GM19372 (cell line): ENCODE measurements around the gene FARP1.
"Not testable (repeated sequence)": the region's sequence is repeated elsewhere in the genome, so short reads cannot be mapped to it uniquely, and the experiment has no call there.

Experiments
- ATAC-seq: cut with Tn5 transposase; IDR thresholded peaks from one replicate; pipeline ENCODE4 v1.9.1; 2021; ENCODE audit warnings: mild to moderate bottlenecking, low read depth, moderate library complexity; ENCODE audit not compliant: unreplicated experiment

The FARP1 gene

DNA sequence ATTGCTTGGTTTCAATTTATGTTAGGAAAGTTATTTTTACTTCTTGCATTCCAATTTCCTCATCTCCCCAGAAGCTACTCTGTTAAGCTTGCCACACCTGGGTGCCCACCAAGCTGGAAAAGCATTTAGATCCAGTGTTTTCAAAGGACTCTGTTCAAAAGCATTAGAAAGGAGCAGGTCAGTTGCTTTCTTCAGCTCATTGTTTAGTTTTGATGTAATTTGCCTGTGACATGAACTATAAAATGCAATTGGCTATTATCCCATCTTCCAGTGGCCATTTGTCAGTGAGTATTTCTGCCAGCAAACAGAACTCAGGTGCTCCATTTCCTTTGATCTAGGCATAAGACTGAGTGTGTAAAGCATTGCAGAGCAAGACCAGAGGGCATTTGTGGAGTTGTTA is 80.8 kb downstream of the FARP1 start:
- ATAC-seq, result no peak

DNA sequence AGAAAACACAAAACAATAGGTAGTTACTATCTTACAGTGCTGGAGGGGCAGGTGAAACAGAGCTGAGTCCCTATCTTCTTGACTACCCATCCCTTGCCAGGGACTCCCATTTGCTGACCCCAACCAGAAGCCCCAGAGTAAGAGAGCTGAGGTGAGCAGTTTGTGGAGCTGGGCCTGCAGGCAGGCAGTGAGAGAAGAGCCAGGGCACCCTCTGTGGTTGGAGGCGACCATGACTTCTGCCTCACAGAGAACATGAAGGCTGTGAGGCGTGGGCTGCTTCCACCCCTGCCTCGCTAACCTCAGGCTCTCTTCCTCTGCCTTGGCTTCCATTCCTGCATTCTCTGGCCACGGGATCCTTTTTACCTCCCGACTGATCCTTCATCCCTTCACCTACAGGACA is 81.7 kb downstream of the FARP1 start:
- ATAC-seq, result no peak

DNA sequence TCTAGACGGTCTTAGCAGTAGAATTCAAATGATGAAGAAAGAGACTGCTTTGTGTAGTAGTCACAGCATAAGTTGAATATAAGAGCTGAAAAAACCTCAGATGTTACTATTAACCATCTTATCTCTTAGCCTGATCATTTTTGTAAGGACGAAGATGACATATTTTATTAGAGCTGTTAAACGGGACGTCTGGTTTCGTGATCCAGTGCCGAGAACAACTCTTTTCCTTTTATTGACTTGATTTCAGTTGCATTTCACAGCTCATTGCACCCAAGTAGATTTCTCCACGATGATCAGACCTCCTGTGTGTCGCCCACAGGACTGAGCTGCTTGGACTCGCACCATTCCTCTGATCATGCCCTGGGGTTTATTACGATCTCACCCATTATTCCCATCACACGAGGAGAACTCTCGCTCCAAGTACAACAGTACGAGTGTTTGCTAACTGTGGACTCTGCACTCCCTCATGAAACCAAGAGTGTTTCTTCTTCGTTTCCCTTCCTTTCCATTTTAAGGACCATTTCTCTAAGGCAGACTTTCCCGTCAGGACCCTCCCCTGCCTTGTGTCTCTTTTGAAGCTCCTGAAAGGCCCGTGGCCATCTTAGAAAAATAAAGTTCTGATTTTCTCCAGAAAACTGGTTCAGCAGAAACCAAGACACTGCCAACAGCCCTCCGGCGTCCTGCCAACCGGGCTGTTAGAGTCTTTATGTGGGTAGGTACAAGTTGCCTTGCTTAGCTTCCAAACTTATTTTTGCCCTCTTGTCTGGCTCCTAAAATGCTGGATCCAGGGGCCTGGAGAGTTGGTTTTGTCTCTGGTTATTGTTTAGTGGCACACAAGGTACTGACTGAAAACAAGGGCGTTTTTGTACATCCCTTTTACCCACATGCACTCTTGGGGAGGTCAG is 82.4 kb downstream of the FARP1 start:
- ATAC-seq, result no peak

DNA sequence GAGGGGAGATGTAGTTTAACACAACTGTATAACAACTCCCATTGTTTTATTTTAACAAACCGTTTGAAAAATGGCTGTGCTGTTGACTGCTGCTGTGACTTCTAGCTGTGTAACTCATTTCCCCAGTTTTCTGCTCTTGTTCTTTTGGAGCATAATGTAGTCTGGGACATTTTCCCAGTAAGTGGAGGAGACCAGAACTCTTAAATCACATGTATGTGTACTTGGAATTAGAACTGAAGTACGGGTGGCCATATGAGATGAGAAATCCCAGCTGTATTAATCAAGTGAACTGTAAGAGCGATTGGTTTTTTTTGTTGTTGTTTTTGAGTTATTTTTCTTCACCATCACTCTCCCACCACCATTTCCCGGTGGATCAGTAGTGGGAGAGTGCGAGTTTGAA is 83.6 kb downstream of the FARP1 start:
- ATAC-seq, result no peak

DNA sequence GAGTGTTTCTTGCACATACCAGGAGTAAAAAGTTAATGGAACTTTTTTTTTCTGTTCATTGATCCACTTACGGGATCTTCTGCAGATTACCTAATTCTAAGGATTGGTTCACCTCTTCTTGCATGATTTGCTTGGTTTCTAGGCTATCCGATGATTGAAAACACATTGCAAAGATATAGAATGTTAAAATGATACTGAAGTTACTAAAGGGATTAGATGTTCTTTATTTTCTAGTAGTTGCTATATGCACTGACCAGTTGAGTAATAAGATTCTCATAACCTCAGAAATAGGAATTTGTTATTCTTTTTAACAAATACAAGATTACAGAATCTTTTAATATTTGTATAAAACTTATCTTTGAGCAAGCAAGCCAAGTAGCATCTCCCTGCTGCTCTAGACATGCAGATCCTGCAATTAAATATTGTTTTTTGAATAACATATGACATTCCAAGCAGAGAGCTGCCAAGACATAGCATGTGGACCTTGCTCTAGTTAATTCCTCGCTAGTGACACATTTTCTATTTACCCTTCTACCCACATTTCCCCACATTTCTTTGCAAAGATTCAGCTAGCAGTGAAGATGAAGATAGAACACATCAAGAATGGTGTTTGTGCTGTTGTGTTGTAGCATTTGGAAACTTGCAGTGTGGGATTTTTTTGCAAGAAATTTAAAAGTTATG is 85.9 kb downstream of the FARP1 start:
- no peak for ATAC-seq

DNA sequence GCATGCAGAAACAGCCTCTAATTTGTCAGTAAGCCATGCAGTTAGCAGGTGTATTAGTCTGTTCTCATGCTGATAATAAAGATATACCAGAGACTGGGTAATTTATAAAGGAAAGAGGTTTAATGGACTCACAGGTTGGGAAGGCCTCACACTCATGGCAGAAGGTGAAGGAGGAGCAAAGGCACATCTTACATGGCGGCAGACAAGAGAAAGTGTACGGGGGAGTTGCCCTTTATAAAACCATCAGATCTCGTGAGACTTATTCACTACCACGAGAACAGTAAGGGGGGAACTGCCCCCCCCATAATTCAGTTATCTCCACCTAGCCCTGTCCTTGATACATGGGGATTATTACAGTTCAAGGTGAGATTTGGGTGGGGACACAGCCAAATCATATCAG is 87.9 kb downstream of the FARP1 start:
- not testable (repeated sequence) for ATAC-seq

DNA sequence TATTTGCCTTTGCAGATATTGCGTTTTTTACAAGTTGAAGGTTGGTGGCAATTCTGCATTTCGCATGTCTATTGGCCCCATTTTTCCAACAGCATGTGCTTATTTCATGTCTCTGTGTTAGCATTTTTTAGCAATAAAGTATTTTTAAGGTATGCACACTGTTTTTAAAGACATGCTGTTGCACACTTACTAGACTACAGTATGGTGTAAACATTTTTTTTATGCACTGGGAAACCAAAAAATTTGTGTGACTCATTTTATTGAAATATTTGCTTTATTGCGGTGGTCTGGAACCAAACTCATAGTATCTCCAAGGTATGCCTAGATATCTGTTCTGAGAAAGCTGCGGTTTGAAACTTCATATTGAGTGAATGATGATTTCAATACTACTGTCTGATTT is 89.6 kb downstream of the FARP1 start:
- ATAC-seq, result no peak

DNA sequence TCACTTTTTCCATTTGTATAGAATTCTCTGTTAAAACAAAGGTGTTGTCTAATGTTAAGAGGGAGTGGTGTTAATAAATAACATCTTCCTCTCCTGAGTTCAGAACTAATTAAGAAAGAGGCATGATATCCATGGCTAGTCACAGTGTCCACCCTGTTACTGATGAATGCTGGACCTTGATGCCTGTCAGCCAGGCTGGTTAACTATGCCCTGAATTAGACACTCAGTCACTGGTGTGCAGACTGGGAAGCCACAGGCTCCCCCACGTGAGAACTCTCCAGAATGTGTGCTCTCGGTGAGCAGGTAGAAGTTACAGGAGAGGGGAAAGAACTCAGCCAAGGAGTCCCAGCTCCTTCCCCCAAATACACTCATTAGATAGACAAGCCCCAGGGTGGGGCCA is 90.2 kb downstream of the FARP1 start:
- ATAC-seq, result no peak

DNA sequence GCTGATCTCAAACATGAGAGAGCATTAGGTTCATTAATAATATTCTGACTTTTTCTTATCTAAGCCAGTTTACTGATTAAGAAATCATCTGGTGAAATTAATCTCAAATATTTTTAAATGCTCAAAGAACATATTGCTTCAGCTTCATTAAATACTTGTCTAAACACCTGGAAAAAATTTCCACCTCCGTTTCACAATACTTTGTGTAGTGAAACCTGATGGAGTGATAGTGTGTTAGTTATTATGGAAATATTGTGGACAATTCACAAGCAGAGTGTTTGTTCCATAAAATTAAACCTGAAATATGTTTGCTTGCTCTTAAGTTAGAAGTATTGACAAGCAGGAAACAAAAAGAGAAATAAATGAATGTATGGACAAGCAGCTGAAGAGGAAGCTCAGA is 91.5 kb downstream of the FARP1 start:
- no peak for ATAC-seq

DNA sequence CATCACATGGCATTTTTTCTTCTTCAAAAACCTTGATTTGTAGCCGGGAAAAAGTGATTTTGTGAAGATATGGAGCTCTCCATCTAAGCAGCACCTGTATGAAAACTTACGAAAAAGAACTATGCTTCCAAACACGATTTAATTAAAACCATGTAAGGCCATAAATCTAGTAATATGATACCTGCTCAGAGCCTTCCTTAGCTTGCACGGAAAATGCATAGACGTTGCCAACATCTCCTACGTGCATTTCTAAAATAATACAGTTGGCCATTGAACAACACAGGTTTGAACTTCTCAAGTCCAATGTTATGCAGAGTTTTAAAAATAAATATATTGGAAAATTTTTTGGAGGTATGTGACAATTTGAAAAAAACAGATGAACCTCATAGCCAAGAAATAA is 93.3 kb downstream of the FARP1 start:
- no peak for ATAC-seq

DNA sequence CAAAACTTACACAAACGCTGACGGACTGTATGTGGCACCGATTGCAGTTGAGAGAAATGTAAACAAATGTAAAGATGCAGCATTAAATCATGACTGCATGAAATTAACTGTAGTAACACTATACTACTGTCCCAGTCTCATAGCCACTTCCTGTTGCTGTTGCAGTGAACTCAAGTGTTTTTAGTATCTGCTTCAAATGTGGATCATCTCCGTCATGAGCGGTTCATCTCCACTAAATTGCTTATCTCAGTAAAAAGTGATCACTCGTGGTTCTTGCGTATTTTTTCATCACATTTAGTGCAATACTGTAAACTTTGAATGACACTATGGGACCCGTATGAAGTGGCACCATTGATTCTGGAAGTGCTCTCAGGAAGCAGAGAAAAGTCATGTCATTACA is 94.4 kb downstream of the FARP1 start:
- no peak for ATAC-seq

DNA sequence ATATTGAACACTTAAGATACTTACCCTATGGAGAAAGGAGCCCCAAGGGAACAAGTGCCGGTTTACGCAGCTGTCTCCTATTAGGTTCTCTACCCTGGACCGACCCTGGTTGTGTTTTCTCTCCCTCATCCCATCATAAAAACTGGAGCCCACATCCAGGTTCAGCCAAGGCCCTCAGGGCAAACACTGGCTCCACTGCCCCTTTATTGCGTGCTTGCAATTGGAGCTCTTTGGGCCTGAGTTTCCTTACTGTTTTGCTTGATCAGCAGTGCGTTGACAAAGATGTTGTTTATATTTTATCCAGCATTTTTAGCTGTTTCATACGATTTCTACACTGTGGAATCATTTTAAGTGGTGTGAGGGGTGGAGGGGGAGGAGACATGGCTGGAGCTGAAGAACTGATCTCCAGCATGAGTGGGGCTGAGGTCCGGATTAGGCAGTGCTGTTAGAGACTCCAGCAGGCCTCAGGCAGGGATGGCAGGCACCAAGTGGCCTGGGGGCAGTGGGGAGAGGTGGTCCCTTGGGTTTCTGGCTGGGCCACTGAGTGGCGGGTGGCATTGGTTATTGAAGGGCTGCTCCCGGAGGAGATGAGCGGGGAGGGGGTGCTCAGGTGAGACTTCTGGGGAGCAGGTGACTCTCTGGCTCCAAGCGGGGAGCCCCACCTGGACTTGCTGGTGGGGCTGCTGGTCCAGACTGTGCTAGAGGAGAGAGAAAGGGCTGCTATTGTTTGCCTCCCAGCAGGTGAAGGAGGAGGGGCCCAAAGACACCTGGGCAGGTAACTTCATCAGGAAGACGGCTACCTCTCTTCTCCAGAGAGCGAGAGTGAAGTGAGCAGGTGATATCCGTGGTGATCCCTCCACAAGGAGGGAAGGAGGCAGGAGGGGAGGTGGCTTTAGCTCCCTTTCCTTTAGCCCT is 96.5 kb downstream of the FARP1 start:
- no peak for ATAC-seq

DNA sequence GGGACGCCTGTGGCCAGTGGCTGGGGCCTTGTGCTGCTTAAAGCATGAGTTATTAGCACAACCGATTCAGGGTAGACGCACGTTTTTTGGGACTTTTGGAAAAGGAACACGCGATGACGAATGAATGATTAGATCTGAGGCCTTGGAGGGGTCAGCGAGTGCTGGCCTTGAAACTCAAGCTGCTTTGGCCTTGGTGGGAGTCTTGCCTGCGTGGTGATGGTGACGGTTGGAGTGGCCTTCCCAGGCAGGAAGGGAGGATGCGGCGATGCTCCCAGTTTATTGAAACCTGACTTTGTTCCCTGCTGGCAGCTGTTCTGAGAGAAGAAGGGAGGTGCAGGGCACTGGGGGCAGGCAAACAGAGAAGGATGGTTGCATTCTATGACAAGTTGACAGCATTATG is 97.2 kb downstream of the FARP1 start:
- no peak for ATAC-seq

DNA sequence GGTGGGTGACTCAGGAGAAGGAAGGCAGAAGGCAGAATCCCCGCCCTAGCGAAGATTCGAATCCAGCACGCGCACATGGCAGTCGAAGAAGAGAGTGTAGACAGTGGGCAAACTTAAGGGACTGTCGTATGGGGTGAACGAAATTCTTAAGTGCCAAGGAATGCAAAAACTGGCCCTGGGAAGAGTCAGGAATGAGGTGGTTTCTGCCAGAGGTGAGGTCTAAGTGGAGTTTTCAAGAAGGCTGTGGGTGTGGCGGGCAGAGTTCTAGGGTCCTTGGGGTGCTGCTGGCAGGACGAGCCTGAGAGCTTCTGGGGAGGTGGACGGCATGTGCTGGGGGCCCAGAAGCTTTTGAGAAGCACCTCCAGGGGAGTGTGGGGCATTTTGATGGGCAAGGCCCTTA is 98.1 kb downstream of the FARP1 start:
- no peak for ATAC-seq

DNA sequence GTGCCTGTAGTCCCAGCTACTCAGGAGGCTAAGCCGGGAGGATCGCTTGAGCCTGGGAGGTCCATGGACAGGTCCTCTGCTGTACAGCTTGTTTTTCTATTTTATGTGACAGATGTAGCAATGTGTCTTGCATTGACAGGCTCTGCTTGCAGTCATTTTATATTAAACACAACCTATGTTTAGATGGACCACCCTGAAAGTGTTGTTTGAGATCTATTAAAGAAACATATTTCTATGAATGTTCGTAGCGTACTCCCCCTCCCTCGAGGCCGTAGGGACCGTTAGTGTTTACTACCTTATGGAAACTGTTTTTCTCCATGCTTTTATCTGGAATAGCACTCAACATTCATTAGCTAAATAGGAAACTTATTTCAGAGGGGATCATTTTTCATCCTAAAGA is 99.1 kb downstream of the FARP1 start:
- ATAC-seq, result no peak

DNA sequence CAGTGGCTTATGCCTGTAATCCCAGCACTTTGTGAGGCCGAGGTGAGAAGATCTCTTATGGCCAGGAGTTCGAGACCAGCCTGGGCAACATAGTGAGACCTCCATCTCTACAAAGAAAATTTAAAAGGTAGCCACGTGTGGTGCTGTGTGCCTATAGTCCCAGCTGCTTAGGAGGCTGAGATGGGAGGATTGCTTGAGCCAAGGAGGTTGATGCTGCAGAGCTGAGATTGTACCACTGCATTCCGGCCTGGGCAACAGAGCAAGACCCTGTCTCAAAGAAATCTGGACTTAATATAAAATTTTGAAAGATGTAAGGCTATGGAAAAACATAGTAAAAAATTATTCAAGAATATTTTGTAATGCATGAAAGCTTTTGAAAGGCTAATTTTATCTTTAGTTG is 99.5 kb downstream of the FARP1 start:
- no peak for ATAC-seq

DNA sequence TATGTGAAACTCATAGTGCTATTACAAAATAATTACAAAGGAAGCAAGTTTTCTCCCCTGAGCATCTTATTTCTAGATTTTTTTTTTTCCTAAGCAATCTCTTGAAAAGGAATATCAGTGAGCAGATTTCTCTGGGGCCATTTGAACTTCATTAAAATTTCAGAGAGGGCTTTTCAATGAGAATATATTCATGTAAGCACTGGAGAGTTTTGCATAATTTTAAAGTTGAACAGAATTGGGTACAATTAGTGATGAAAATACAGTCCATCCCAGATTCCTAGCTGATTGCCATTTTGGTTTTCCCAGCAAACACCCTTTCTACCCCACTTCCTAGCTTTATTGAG is 101.0 kb downstream of the FARP1 start:
- no peak for ATAC-seq

DNA sequence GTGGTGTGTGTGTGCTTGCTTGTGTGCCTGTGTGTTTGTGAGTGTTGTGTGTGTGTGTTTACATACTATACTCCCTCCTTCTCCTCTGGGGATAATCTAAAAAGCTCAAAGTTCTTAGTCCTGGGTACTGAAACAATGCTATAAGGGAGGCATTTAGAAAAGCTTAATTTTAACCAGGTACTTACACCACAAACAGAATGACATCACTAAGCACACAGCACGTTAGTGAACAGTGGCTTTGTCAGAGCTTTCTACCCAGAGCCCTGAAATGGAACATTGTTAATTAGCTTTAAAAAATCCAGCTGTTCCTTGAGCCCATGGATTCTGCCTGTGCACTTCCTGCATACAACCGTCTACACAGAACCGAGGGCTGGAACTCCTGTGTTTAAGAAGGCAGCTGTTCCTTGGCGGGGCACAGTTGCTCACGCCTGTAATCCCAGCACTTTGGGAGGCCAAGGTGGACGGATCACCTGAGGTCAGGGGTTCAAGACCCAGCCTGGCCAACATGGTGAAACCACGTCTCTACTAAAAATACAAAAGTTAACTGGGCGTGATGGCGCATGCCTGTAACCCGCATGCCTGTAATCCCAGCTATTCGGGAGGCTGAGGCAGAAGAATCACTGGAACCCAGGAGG is 103.8 kb downstream of the FARP1 start:
- no peak for ATAC-seq

DNA sequence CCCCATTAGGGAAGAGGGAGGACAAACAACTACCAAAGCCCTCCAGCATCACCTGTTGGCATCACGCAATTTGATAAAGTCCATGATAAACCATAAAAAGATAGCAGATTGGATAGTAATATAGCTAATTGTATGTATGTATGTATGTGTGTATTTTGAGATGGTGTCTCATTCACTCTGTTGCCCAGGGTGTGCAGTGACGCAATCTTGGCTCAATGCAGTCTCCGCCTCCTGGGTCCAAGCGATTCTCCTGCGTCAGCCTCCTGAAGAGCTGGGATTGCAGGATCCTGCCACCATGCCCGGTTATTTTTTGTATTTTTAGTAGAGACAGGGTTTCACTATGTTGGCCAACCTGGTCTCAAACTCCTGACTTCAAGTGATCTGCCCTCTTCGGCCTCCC is 108.8 kb downstream of the FARP1 start:
- no peak for ATAC-seq

DNA sequence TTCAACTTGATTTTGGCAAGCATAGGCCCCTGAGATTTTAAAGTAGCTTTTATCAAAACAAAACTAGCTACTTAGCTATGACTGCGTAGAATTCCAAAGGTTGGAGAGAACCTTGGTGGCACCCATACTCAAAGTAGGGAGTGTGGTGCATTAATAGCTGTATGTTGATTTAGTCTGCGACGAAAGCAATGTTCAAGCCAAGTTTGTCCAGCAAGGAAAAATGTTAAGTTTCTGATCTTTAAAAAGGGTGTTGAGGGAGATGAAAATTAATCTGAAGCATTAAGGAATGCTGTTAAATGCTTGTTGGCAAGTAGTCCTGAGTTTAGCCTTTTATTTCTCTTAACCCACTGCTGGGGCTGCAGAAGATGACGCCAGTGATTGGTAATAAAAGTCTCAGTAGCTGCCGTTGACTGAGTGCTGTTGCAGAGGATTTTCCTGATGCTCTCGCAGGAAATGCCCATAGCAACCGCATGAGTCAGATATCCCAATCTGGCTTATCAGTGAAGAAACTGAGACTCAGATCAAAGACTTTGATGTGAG is 110.1 kb downstream of the FARP1 start:
- ATAC-seq, result no peak
